K562 (cell line): ENCODE data around the gene RSRC1. TPM values are rescaled to one million over a fixed set of nuclear protein-coding genes. Genes with fewer than 3 reads are reported as not detected.

Experiments used
- AFF4 ChIP-seq: sonication (generic); formaldehyde crosslinking; IDR thresholded peaks from 2 replicates; pipeline ENCODE4 v1.8.0; 2023; ENCODE audit warnings: mild to moderate bottlenecking, missing genetic modification reagents
- IRF9 ChIP-seq: fragments of 450-650 bp; IDR thresholded peaks from 2 replicates; pipeline ENCODE4 v1.6.1; 2016; ENCODE audit warnings: missing biosample characterization, missing genetic modification characterization
- SRSF9 ChIP-seq: fragments of 200-400 bp; formaldehyde crosslinking; IDR thresholded peaks from 2 replicates; pipeline ENCODE4 v1.6.1; 2017; ENCODE audit warnings: low read depth, low read length, borderline replicate concordance
- THRB ChIP-seq: fragments of 450-650 bp; formaldehyde crosslinking; conservative IDR thresholded peaks from 2 replicates; pipeline ENCODE4 v1.4.0; 2022; ENCODE audit warnings: mild to moderate bottlenecking, missing genetic modification characterization
- polyA plus RNA-seq, 8 experiments: library from polyadenylated mRNA; depleted of rRNA in 4 of 8; stranded (reverse) in 5 of 8; unstranded in 3 of 8; fragments of >200 nt; fragmentation: Nextera tagmentation in 2 of 8; fragmentation: Illumina TruSeq in 1 of 8; extraction: Ambion mirVana in 2 of 8; extraction: Trizol in 1 of 8; gene quantifications; 2 replicates each; pipeline versions ENCODE4 v1.2.1 to v1.2.3, GENCODE V29; 2011 to 2014; ENCODE audit warnings: inconsistent platforms in 1 of 8, missing spikeins in 1 of 8
- total RNA-seq, 7 experiments: library from RNA; depleted of rRNA in 6 of 7; stranded (reverse); fragments of >200 nt in 6 of 7; fragmentation: Illumina TruSeq in 2 of 7; extraction: Trizol in 2 of 7; gene quantifications; 2 replicates each; pipeline versions ENCODE4 v1.2.1 to v1.2.3, GENCODE V29; 2011 to 2021; ENCODE audit warnings: low replicate concordance in 1 of 7

Gene RSRC1
- total and polyA plus RNA-seq, 9 of the 15 experiments (the other 6 are each of a cell fraction or from before 2014, with no cell fraction given), result 19.3 to 128 (median 75.5) TPM

GRCh38 chr3:158434412-158435038 is 324.6 kb downstream of the RSRC1 start (continued):
- TF ChIP-seq AFF4 (CRISPR knock-in tag) (no peak), SRSF9 (no peak), THRB (no peak), IRF9 (tag) (no peak)
